CD4-positive, alpha-beta T cell treated with Interleukin-6 for 4 hours (primary cell): ENCODE results near the gene GSTK1.
A peak's percentile ranks its signal among the peaks of the same experiment; 100 is the strongest.
"Not testable (repeated sequence)": the region's sequence is repeated elsewhere in the genome, so short reads cannot be mapped to it uniquely, and the experiment has no call there.

Experiments
- DNase-seq: peaks from one replicate; pipeline ENCODE4 v3.0.0-alpha.2; 2020; ENCODE audit warnings: mixed read lengths

GSTK1 gene

GRCh38 chr7:143279186-143280098, 16.2 kb downstream of the GSTK1 start:
- no peak for DNase-seq

DNA sequence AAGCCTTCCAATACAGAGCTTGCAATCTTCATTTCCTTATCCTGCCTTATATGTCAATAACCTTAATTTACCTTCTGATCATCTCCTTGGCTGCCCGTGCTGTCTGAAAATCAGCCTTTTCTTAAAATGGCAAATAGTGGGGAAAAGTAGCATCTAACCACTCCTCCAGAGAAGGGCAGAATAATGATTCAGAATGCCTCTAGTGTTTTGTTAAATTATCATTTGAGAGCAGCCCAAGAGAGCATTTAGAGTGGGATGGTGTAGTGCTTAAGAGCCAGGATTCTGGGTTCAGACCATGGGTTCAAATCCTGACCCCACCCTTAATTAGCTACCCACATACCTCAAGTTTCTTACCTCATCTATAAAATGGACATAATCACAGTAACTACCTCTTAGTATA, 16.9 kb downstream of the GSTK1 start:
- DNase-seq = no peak

DNA sequence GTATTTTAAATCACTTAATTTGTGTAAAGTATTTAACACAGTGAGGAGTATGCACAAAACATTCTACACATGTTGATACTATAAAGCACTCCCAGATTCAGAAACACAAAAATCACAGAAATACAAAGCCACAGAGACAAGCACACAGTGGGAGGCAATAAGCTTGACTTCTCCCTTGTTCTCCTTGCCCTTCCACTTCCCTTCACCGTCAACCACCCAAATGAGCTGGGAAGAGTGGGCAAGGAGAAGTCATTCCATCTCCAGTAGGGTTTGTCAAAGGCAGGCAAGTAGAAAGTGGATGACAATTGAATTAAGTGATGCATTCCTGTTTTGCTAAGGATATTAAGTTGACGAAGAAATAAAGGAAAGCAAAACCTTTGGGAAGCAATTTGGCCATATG, 17.3 kb downstream of the GSTK1 start:
- no peak for DNase-seq

DNA sequence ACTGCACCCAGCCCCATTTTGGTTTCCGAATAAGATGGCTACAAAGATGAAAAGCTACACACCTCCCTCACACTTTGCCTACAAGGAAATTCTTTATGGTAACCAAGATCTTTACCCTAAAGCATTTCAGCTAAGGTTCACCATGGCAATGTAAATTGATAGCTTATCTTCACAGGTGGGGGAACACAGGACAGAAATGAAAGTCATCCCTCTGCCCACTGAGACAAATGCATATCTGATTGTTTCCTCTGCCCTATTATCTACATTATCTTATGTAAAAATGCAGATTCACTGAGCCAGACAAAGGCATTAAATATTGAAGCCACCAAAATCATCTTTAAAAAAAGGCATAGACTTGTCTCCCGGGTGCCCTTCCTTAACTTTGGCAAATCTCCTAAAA, 18.3 kb downstream of the GSTK1 start:
- DNase-seq = no peak

GRCh38 chr7:143282124-143282523, 18.9 kb downstream of the GSTK1 start:
- no peak for DNase-seq

DNA sequence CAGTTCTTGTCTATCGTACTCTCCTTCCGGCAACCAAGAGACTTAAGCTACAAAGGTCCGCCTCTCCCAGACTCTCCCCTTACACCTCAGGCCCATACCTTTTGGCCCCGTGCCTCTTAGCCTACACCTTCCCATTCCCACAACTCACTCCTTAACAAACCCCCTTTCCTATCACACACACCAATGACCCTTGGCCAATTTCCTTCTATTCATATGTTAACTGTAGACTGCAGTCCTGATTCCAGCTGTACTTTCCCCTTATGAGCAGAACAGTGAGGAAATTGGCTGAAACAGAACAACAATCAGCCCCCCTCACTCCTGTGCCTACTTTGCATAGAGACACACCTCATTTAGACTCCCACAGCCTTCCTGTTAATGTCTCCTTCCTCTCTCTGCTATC, 20.1 kb downstream of the GSTK1 start:
- DNase-seq = no peak

- no peak for DNase-seq
Observed at GRCh38 chr7:143284591-143285469, 21.6 kb downstream of the GSTK1 start, which contains the start of gene TMEM139. TSS of gene TMEM139 (plus strand) at chr7:143284958. CDS start at chr7:143285958, 1,000 bp downstream.

GRCh38 chr7:143285470-143285778, 22.2 kb downstream of the GSTK1 start:
- DNase-seq = no peak

DNA sequence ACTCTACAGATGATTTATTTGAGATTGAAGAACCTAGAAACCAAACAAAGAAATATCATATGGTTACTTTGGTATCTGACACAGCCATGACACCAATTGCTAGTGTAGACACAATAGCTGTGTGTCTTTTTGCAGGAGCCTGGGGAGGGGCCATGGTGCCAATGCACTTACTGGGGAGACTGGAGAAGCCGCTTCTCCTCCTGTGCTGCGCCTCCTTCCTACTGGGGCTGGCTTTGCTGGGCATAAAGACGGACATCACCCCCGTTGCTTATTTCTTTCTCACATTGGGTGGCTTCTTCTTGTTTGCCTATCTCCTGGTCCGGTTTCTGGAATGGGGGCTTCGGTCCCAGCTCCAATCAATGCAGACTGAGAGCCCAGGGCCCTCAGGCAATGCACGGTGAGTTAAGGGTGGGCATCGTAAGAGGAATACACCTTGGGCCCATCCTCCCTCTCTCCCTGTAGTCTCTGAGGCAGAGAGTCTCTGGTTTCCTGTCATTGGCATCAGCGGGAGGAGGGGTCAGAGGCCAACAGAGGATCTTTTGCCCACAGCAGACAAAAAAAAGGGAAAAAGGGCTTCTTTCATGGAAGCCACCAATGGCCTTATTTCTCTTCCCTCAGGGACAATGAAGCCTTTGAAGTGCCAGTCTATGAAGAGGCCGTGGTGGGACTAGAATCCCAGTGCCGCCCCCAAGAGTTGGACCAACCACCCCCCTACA, 22.7 kb downstream of the GSTK1 start:
- no peak for DNase-seq

- DNase-seq = no peak
Observed at GRCh38 chr7:143286522-143286890, 23.3 kb downstream of the GSTK1 start.

DNA sequence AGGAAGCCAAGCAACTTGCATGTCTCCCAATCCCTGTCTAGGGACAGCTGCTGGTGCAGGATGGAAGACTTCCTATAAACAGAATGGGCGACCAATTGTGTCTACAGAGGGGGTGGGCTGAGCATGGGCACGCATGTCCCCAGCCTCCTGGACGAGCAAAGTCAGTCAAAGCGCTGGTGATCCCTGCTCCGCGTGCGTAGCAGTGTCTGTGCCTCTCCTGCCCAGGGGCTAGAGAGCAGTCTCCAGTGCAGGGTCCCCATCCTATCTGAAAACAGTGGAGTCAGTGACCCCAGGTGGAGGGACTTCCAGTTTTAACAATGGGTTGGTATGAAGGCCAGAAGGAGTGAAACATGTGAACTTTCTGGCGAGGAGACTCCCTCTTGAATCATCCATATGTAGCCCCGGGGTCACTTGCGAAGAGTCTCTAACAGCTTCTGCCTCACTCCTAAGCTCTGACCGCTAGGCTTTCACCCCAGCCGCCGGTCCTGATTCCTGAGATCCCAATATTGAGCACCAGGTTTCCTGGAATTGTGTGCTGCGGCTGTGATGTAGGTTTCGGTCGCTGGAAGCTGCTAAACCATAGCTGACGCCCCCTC, 24.2 kb downstream of the GSTK1 start:
- DNase-seq = no peak

- DNase-seq = peak; percentile 100
Observed at GRCh38 chr7:143287935-143288826, 24.9 kb downstream of the GSTK1 start, which contains the start of gene CASP2. TSS of gene CASP2 (plus strand) at chr7:143288351. CDS start at chr7:143288456, 105 bp downstream.

GRCh38 chr7:143288836-143289235, 25.6 kb downstream of the GSTK1 start:
- no peak for DNase-seq

DNA sequence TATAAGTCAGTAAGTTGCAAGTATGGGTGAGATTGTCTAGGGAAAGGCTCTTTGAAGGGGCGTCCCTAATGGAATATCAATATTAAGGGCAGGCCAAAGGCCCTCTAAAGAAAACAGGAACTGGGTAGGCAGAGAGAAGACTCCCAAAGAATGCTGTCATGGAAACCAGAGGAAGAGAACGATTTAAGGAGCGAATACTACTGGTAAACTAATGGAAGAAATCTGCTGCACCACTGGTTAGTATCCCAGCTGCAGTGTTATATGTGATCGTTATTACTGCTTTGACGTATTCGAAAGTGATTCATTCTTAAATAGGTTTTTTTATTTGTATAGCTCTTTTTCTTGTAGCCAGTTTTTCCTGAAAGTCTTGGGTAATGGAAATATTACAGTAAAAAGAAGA, 26.2 kb downstream of the GSTK1 start:
- DNase-seq = no peak

DNA sequence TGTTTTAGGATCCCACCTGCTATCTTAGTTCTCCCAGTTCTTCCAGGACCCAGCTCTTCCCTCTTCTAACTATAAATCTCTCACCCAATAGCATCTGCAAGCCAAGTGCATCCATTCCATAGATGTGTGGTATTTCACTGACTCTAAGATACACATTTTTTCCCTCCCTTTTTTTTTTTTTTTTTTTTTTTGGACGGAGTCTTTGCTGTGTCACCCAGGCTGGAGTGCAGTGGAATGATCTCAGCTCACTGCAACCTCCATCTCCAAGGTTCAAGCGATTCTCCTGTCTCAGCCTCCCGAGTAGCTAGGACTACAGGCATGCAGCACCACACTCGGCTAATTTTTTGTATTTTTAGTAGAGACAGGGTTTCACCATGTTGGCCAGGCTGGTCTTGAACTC, 26.6 kb downstream of the GSTK1 start:
- not testable (repeated sequence) for DNase-seq

DNA sequence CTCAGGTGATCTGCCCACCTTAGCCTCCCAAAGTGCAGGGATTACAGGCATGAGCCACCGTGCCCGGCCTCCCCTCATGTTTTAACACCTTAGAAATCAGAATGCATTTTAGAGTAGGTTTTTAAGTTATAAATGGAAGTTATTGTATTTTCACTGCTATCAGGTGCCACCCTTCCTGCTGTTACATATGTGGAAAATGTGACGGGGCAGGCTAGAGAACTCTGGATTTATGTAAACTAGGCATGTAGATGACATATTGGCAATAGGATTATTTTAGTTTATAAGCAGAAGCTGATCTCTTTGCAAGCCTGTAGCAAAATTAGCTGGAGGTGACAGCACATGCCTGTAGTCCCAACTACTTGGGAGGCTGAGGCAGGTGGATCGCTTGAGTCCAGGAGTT, 27.1 kb downstream of the GSTK1 start:
- DNase-seq = no peak

GRCh38 chr7:143292876-143293275, 29.6 kb downstream of the GSTK1 start:
- no peak for DNase-seq

- no peak for DNase-seq
Observed at GRCh38 chr7:143295870-143296269, 32.6 kb downstream of the GSTK1 start.

DNA sequence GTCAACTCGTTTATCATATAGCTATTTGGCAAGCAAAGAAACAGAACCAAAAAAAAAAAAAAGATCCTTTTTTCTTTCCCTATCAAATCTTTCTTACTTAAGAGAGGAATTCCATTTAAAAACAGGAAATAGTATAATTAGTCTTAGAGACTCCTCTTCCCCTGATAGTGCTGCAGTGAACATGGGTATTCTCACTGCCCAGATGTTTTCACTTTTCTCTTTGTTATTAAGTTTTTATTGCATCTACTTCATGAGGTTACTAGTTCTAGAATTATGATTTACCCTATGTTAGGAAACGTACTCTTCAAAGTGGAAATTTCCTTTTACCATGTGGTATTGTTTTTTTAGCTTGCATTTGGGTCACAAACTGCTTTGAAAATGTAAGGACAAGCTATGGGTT, 33.4 kb downstream of the GSTK1 start:
- DNase-seq = no peak

GRCh38 chr7:143299346-143299745, 36.1 kb downstream of the GSTK1 start:
- DNase-seq = no peak

DNA sequence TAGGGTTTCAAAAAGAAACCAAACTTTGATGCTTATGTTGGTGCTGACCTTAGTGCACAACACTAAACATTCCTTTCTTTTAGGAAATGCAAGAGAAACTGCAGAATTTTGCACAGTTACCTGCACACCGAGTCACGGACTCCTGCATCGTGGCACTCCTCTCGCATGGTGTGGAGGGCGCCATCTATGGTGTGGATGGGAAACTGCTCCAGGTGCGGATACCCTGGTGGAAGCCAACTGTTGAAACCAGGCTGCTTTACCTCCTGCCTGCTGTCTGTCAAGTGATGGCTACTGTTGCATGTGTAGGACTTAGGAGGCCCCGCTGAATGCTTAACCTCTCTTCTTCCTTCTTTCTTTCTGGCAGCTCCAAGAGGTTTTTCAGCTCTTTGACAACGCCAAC, 36.6 kb downstream of the GSTK1 start:
- DNase-seq = peak; percentile 79
